ENCODE data around the gene SETD2.

SETD2 gene

DNA sequence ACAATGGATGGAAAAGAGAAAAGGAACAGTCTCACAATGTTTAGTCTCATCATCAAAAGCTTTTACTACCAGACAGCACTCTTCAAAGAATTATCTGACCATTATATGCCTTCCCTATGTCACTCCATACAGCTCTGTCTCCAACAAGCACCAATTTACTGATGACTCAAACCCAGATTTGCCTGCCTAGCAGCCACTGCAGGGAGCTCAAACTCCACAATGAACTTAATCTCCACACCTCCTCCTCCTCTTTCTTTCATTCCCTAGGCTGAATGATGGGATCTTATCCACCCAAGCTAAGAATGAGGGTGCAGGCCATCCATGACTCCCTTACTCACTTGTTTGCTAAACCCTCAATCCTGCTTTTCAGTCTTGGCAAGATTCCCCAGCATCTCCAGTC lies 139.0 kb downstream of the SETD2 start:
- H3K9ac ChIP-seq (ENCODE audit: low read length) = no peak overlapping the region
- H3K27ac ChIP-seq (ENCODE audit: low read length) = no peak overlapping the region
- no peak for TF ChIP-seq EZH2phosphoT487 (IDR thresholded peaks at IDR 0.05; ENCODE audit: low read depth)
- TF ChIP-seq, protein P1, sequence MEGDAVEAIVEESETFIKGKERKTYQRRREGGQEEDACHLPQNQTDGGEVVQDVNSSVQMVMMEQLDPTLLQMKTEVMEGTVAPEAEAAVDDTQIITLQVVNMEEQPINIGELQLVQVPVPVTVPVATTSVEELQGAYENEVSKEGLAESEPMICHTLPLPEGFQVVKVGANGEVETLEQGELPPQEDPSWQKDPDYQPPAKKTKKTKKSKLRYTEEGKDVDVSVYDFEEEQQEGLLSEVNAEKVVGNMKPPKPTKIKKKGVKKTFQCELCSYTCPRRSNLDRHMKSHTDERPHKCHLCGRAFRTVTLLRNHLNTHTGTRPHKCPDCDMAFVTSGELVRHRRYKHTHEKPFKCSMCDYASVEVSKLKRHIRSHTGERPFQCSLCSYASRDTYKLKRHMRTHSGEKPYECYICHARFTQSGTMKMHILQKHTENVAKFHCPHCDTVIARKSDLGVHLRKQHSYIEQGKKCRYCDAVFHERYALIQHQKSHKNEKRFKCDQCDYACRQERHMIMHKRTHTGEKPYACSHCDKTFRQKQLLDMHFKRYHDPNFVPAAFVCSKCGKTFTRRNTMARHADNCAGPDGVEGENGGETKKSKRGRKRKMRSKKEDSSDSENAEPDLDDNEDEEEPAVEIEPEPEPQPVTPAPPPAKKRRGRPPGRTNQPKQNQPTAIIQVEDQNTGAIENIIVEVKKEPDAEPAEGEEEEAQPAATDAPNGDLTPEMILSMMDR (IDR thresholded peaks at IDR 0.05; ENCODE audit: low read depth, low read length) = no peak; the same call in 1 of the 2 replicates
- no peaks in the 10 kb centered on the region for H3K27me3 ChIP-seq (ENCODE audit: low read depth, low read length)
- peaks cover 13% of the 10 kb centered on the region for H3K36me3 ChIP-seq (replicated peaks; ENCODE audit: low read depth, low read length)
- H3K79me2 ChIP-seq (ENCODE audit: low read length) = peaks cover 29% of the 10 kb centered on the region
- H3K4me3 ChIP-seq (ENCODE audit: low read length) = no peak overlapping the region
- peaks cover 3% of the 10 kb centered on the region for H3K4me1 ChIP-seq (ENCODE audit: low read length)
- H3K4me2 ChIP-seq (ENCODE audit: low read length) = no peak overlapping the region
- peaks cover 17% of the 10 kb centered on the region for H4K20me1 ChIP-seq (ENCODE audit: insufficient read depth, low read length)
- H3K9me3 ChIP-seq (ENCODE audit: insufficient read depth, low read length) = no peaks in the 10 kb centered on the region
- no peak overlapping the region for H2AFZ ChIP-seq (ENCODE audit: low read depth, low read length)

DNA sequence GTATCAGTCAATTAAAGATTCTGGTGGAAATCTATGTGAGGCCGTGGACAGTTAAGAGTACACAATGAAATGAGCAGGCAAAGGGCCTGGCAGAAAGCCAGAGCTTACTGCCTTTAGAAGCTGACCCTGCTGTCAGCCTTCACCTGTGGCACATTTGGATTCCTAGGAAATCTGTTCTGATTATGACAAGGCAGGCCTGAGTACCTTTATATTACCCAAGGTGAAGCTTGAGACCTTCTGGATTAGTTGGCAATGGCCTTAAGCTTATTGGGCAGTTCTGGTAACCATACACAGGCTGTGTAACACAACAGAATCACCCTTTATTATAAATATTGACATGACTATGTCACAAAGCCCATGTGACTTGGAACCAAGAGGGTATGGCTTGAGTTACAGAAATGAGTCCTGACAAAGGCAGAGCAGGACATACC lies 141.3 kb downstream of the SETD2 start:
- Histone ChIP-seq H3K27ac (ENCODE audit: low read length) (no peak overlapping the region), H3K9me3 (ENCODE audit: insufficient read depth, low read length) (no peaks in the 10 kb centered on the region), H3K27me3 (ENCODE audit: low read depth, low read length) (no peaks in the 10 kb centered on the region), H2AFZ (ENCODE audit: low read depth, low read length) (no peak overlapping the region), H3K4me3 (ENCODE audit: low read length) (no peak overlapping the region), H3K79me2 (ENCODE audit: low read length) (peaks cover 29% of the 10 kb centered on the region), H3K9ac (ENCODE audit: low read length) (no peak overlapping the region), H3K4me1 (ENCODE audit: low read length) (peaks cover 14% of the 10 kb centered on the region), H3K4me2 (ENCODE audit: low read length) (no peak overlapping the region), H3K36me3 (replicated peaks; ENCODE audit: low read depth, low read length) (peaks cover 23% of the 10 kb centered on the region), H4K20me1 (ENCODE audit: insufficient read depth, low read length) (peaks cover 31% of the 10 kb centered on the region)
- no peak for TF ChIP-seq EZH2phosphoT487 (IDR thresholded peaks at IDR 0.05; ENCODE audit: low read depth)
- TF ChIP-seq, protein P1 (IDR thresholded peaks at IDR 0.05; ENCODE audit: low read depth, low read length) = no peak

DNA sequence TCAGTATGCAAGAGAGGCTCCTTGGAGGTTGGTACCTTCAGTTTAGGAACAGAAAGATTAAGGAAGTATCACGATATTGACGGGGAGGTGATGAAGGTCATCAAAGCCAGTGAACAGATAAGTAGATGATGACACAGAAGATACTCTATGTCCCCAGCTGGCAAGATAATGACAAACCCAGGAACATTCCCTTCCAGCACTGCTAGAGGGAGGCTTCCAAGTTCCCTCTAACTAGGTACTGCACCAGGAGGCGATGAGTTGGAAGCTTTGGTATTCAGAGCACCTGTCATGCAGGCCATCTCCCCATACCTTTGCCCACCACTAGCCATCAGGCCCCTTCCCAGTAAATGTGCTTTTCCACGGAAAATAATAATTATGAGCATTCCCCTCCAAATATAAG lies 143.6 kb downstream of the SETD2 start:
- no peak overlapping the region for H3K4me3 ChIP-seq (ENCODE audit: low read length)
- peaks cover 14% of the 10 kb centered on the region for H3K4me1 ChIP-seq (ENCODE audit: low read length)
- H3K27me3 ChIP-seq (ENCODE audit: low read depth, low read length) = no peaks in the 10 kb centered on the region
- H2AFZ ChIP-seq (ENCODE audit: low read depth, low read length) = no peak overlapping the region
- peaks cover 34% of the 10 kb centered on the region for H3K36me3 ChIP-seq (replicated peaks; ENCODE audit: low read depth, low read length)
- TF ChIP-seq, protein P1 (IDR thresholded peaks at IDR 0.05; ENCODE audit: low read depth, low read length) = no peak
- H3K9me3 ChIP-seq (ENCODE audit: insufficient read depth, low read length) = no peaks in the 10 kb centered on the region
- H3K79me2 ChIP-seq (ENCODE audit: low read length) = peaks cover 26% of the 10 kb centered on the region
- no peak overlapping the region for H3K27ac ChIP-seq (ENCODE audit: low read length)
- no peak overlapping the region for H3K9ac ChIP-seq (ENCODE audit: low read length)
- peaks cover 27% of the 10 kb centered on the region for H4K20me1 ChIP-seq (ENCODE audit: insufficient read depth, low read length)
- no peak overlapping the region for H3K4me2 ChIP-seq (ENCODE audit: low read length)

DNA sequence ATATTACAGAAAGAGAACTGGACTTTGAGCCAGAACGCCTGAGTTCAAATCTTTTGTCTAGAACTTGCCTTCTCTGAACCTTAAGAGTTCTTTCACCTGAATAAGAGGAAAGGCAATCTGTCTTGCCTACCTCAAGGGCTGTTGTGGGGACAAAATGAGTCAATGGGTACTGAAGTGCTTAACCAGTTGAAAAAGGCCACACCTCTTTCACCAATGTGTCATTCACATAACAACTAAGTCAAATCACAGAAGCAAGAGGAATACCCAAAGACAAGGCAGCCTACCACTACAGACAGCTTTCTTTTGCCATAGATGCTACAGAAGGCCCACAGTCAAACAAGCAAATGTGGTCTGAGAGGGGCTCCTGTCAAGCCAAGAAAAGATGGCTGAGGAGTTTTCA lies 144.7 kb downstream of the SETD2 start:
- TF ChIP-seq, protein P1 (IDR thresholded peaks at IDR 0.05; ENCODE audit: low read depth, low read length) = no peak
- TF ChIP-seq EZH2phosphoT487 (IDR thresholded peaks at IDR 0.05; ENCODE audit: low read depth) = no peak
- H3K27ac ChIP-seq (ENCODE audit: low read length) = no peak overlapping the region
- H3K79me2 ChIP-seq (ENCODE audit: low read length) = peaks cover 16% of the 10 kb centered on the region; the same call in 1 of the 2 replicates
- no peak overlapping the region for H2AFZ ChIP-seq (ENCODE audit: low read depth, low read length)
- peaks cover 14% of the 10 kb centered on the region for H3K4me1 ChIP-seq (ENCODE audit: low read length)
- no peaks in the 10 kb centered on the region for H3K9me3 ChIP-seq (ENCODE audit: insufficient read depth, low read length)
- peaks cover 16% of the 10 kb centered on the region for H4K20me1 ChIP-seq (ENCODE audit: insufficient read depth, low read length)
- H3K4me3 ChIP-seq (ENCODE audit: low read length) = no peak overlapping the region
- H3K9ac ChIP-seq (ENCODE audit: low read length) = no peak overlapping the region
- H3K27me3 ChIP-seq (ENCODE audit: low read depth, low read length) = no peaks in the 10 kb centered on the region
- H3K4me2 ChIP-seq (ENCODE audit: low read length) = no peak overlapping the region
- H3K36me3 ChIP-seq (replicated peaks; ENCODE audit: low read depth, low read length) = peaks cover 40% of the 10 kb centered on the region
